HCT116 (cell line): Measurements from ENCODE around the gene RNF144B. TPM values are rescaled to one million over a fixed set of nuclear protein-coding genes. Genes with fewer than 3 reads are reported as not detected.

Experiments
- ATAC-seq: fragments of 200-7000 bp; cut with Tn5 transposase; 2 replicates; pipeline ENCODE4 v1.9.1; 2020; ENCODE audit warnings: mild to moderate bottlenecking, moderate library complexity
- BruUV-seq: library from RNA; stranded (reverse); fragments of 400-500 nt; replicated peaks from 2 replicates; lab custom pipeline; 2021; lab: Mats Ljungman, UMichigan
- CTCF ChIA-PET: fragments of 300-600 bp; sonication (Branson Sonifier 250); formaldehyde crosslinking; loops from one replicate; lab custom pipeline; 2021; ENCODE audit warnings: antibody characterized with exemption; lab: Charles Lee
- POLR2A ChIA-PET: fragments of 300-600, 350-600 bp; sonication (Branson Sonifier 250); formaldehyde crosslinking; loops from one replicate; lab custom pipeline; 2021; ENCODE audit warnings: antibody characterized with exemption; lab: Charles Lee
- RAD21 ChIA-PET, 2 experiments: fragments of 300-600 bp; sonication (Branson Sonifier 250); formaldehyde crosslinking; loops; one replicate each; lab custom pipeline; 2023; ENCODE audit warnings: low total read pairs in 2 of 2; ENCODE audit not compliant: uncharacterized antibody in 2 of 2, unreplicated experiment in 2 of 2, low non-redundant PET in 1 of 2; lab: Charles Lee
- DNase-seq: peaks from one replicate; pipeline ENCODE4 v3.0.0-alpha.2; 2010; ENCODE audit warnings: low read depth, low spot score
- H2AFZ ChIP-seq: fragments of 200-600 bp; shearing (Covaris generic), sonication (generic); 2 replicates; pipeline ENCODE4 v1.6.1; 2017; ENCODE audit warnings: low read depth, mixed run types, mixed read lengths, antibody characterized with exemption, low read length; ENCODE audit not compliant: poor library complexity, severe bottlenecking
- H3K27ac ChIP-seq: 2 replicates; pipeline ENCODE4 v1.5.1; 2012; ENCODE audit warnings: low read depth, low read length
- H3K27me3 ChIP-seq: fragments of 200-600 bp; sonication (generic); 2 replicates; pipeline ENCODE4 v1.6.1; 2016; ENCODE audit warnings: mixed run types, low read length, mixed read lengths; ENCODE audit not compliant: insufficient read depth
- H3K36me3 ChIP-seq, 2 experiments: fragments of 200-500 bp in 1 of 2; fragments of 200-600 bp in 1 of 2; sonication (Bioruptor generic) in 1 of 2; sonication (generic) in 1 of 2; 2 replicates each; pipeline versions ENCODE4 v1.5.1 to v1.6.1; 2014 to 2016; ENCODE audit warnings: low read length in 2 of 2, inconsistent platforms in 1 of 2, mixed read lengths in 1 of 2, mixed run types in 1 of 2; ENCODE audit not compliant: insufficient read depth in 2 of 2, control insufficient read depth in 1 of 2
- H3K4me1 ChIP-seq, 2 experiments: fragments of 200-600 bp in 1 of 2; sonication (generic) in 1 of 2; 2 replicates each; pipeline versions ENCODE4 v1.5.1 to v1.6.1; 2012 to 2017; ENCODE audit warnings: low read length in 2 of 2, inconsistent platforms in 1 of 2, mild to moderate bottlenecking in 1 of 2, mixed read lengths in 1 of 2, mixed run types in 1 of 2, moderate library complexity in 1 of 2; ENCODE audit not compliant: insufficient read depth in 2 of 2, control insufficient read depth in 1 of 2
- H3K4me2 ChIP-seq: fragments of 200-600 bp; sonication (generic); 2 replicates; pipeline ENCODE4 v1.6.1; 2017; ENCODE audit warnings: mixed run types, low read length, mixed read lengths
- H3K4me3 ChIP-seq, 2 experiments: fragments of 200-600 bp in 1 of 2; sonication (generic) in 1 of 2; replicated peaks in 1 of 2; 2 replicates each; pipeline ENCODE4 v1.5.1; 2011 to 2016; ENCODE audit warnings: low read length in 2 of 2, control low read depth in 1 of 2, low read depth in 1 of 2, mild to moderate bottlenecking in 1 of 2, mixed read lengths in 1 of 2, mixed run types in 1 of 2
- H3K79me2 ChIP-seq: fragments of 200-600 bp; sonication (generic); 2 replicates; pipeline ENCODE4 v1.6.1; 2017; ENCODE audit warnings: mild to moderate bottlenecking, mixed run types, low read length, moderate library complexity, mixed read lengths; ENCODE audit not compliant: insufficient read depth
- H3K9ac ChIP-seq: fragments of 200-600 bp; sonication (generic); 2 replicates; pipeline ENCODE4 v1.6.1; 2016; ENCODE audit warnings: low read length, mixed read lengths
- H3K9me2 ChIP-seq: fragments of 200-600 bp; sonication (generic), shearing (Covaris generic); 2 replicates; pipeline ENCODE4 v1.6.1; 2017; ENCODE audit warnings: mixed run types, mild to moderate bottlenecking, moderate library complexity; ENCODE audit not compliant: insufficient read depth
- H3K9me3 ChIP-seq, 2 experiments: fragments of 200-500 bp in 1 of 2; fragments of 200-600 bp in 1 of 2; sonication (Bioruptor generic) in 1 of 2; sonication (generic) in 1 of 2; 2 replicates each; pipeline ENCODE4 v1.6.1; 2014 to 2017; ENCODE audit warnings: low read length in 2 of 2, mixed read lengths in 2 of 2, inconsistent platforms in 1 of 2, low read depth in 1 of 2, mild to moderate bottlenecking in 1 of 2, mixed run types in 1 of 2, moderate library complexity in 1 of 2; ENCODE audit not compliant: control insufficient read depth in 1 of 2, insufficient read depth in 1 of 2
- H4K20me1 ChIP-seq: fragments of 200-600 bp; sonication (generic), shearing (Covaris generic); 2 replicates; pipeline ENCODE4 v1.6.1; 2017; ENCODE audit warnings: mixed run types, mild to moderate bottlenecking, moderate library complexity; ENCODE audit not compliant: insufficient read depth
- CBX3 ChIP-seq: IDR thresholded peaks from 2 replicates; pipeline ENCODE4 v1.6.1; 2012; ENCODE audit warnings: low read depth
- CEBPB ChIP-seq: IDR thresholded peaks from 2 replicates; pipeline ENCODE4 v1.6.1; 2012; ENCODE audit warnings: low read depth
- EZH2 ChIP-seq: fragments of 200-600 bp; sonication (generic); IDR thresholded peaks from 2 replicates; pipeline ENCODE4 v1.6.1; 2017; ENCODE audit warnings: antibody characterized with exemption, mixed run types
- EZH2phosphoT487 ChIP-seq: fragments of 200-600 bp; IDR thresholded peaks from 2 replicates; pipeline ENCODE4 v1.6.1; 2018; ENCODE audit warnings: antibody characterized with exemption, borderline replicate concordance
- POLR2A ChIP-seq: IDR thresholded peaks from 2 replicates; pipeline ENCODE4 v1.7.0; 2011; ENCODE audit warnings: borderline replicate concordance; ENCODE audit not compliant: insufficient read depth, insufficient read length; ENCODE audit errors: extremely low read depth
- POLR2AphosphoS5 ChIP-seq: IDR thresholded peaks from 2 replicates; pipeline ENCODE4 v1.6.1; 2011; ENCODE audit warnings: mild to moderate bottlenecking, low read depth, low read length, moderate library complexity
- RAD21 ChIP-seq: IDR thresholded peaks from 2 replicates; pipeline ENCODE4 v1.6.1; 2012; ENCODE audit warnings: low read depth, mild to moderate bottlenecking
- SIN3A ChIP-seq: IDR thresholded peaks from 2 replicates; pipeline ENCODE4 v1.6.1; 2012; ENCODE audit warnings: low read depth
- SRF ChIP-seq: IDR thresholded peaks from 2 replicates; pipeline ENCODE4 v1.6.1; 2012; ENCODE audit warnings: low read depth
- TCF7L2 ChIP-seq: IDR thresholded peaks from 2 replicates; pipeline ENCODE4 v1.7.0; 2011; ENCODE audit warnings: borderline replicate concordance, inconsistent platforms; ENCODE audit not compliant: insufficient read depth, insufficient read length; ENCODE audit errors: extremely low read depth
- YY1 ChIP-seq: IDR thresholded peaks from 2 replicates; pipeline ENCODE4 v1.6.1; 2011; ENCODE audit warnings: low read length, low read depth, moderate library complexity, mild to moderate bottlenecking; ENCODE audit not compliant: insufficient replicate concordance; ENCODE audit errors: extremely low read depth
- ZFX ChIP-seq: fragments of 450-650 bp; IDR thresholded peaks from 2 replicates; pipeline ENCODE4 v1.6.1; 2017
- ZNF274 ChIP-seq: fragments of 200-500 bp; sonication (Bioruptor generic); IDR thresholded peaks from 2 replicates; pipeline ENCODE4 v1.6.1; 2014; ENCODE audit warnings: mild to moderate bottlenecking, low read depth, low read length, inconsistent platforms
- intact Hi-C: fragments of 100-400 bp; cut with micrococcal nuclease; formaldehyde crosslinking; loops from 2 replicates; pipeline ENCODE4 v1.10.0; 2022
- total RNA-seq: library from RNA; stranded (reverse); gene quantifications from one replicate; pipeline ENCODE4 v1.2.1, GENCODE V29; 2021; ENCODE audit not compliant: unreplicated experiment
- TF ChIP-seq, protein P1 (sequence below): IDR thresholded peaks from 2 replicates; pipeline ENCODE4 v1.6.1; 2011; ENCODE audit warnings: mild to moderate bottlenecking, low read length, moderate library complexity; ENCODE audit not compliant: insufficient replicate concordance; ENCODE audit errors: extremely low read depth
- TF ChIP-seq, protein P2 (sequence below): IDR thresholded peaks from 2 replicates; pipeline ENCODE4 v1.6.1; 2012; ENCODE audit warnings: low read depth

Gene RNF144B
- total RNA-seq, 1 experiment from 2014 or later, result 2.1 TPM

DNA sequence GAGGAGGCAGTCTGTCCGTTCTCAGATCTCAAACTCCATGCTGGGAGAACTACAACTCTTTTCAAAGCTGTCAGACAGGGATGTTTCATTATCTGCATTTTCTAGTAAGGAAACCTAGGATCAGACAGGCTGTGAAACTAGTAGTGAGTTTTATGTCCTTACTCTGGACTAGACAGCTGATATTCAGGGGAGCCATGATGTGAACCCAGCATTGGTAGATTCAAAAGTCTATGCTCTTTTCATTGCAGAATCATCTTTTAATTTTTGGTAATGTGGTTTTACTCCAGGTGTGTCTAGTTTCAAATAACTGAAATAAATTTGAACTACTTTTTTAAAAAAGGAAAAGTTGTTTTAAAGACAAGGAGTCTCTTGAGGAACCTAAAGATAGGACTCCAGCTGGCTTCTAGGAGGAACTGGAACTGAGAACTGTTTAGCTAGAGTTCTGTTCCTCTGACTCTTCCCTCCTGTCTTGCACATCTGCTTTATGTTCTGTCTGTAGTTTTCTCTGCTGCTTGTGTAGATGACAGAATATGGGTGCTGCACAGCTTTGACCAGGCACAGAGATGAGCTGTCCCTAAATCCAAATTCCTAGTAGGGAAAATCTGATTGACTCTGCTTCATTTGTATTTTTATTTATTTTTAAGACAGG is 27.8 kb upstream of the RNF144B start:
- no TSS peak for BruUV-seq
- POLR2A ChIA-PET, result no interaction called here
- H3K9ac ChIP-seq, result no peak overlapping the region
- no peaks in the 10 kb centered on the region for H4K20me1 ChIP-seq
- H3K27me3 ChIP-seq, result no peaks in the 10 kb centered on the region
- H3K79me2 ChIP-seq, result no peaks in the 10 kb centered on the region
- H3K36me3 ChIP-seq, result no peaks in the 10 kb centered on the region
- H3K27ac ChIP-seq, result no peak overlapping the region
- CTCF ChIA-PET, result no interaction called here
- no peak overlapping the region for H3K4me3 ChIP-seq
- H2AFZ ChIP-seq, result no peak overlapping the region
- no peaks in the 10 kb centered on the region for H3K9me3 ChIP-seq
- H3K9me2 ChIP-seq, result no peaks in the 10 kb centered on the region
- H3K4me2 ChIP-seq, result no peak overlapping the region
- intact Hi-C loops, result no loop called here
- RAD21 ChIA-PET, result no interaction called here
- no peaks in the 10 kb centered on the region for H3K4me1 ChIP-seq
- no peak for DNase-seq
- TF ChIP-seq TCF7L2 (no peak), RAD21 (no peak), EZH2phosphoT487 (no peak), EZH2 (no peak), POLR2AphosphoS5 (no peak)
- TF ChIP-seq, protein P1, sequence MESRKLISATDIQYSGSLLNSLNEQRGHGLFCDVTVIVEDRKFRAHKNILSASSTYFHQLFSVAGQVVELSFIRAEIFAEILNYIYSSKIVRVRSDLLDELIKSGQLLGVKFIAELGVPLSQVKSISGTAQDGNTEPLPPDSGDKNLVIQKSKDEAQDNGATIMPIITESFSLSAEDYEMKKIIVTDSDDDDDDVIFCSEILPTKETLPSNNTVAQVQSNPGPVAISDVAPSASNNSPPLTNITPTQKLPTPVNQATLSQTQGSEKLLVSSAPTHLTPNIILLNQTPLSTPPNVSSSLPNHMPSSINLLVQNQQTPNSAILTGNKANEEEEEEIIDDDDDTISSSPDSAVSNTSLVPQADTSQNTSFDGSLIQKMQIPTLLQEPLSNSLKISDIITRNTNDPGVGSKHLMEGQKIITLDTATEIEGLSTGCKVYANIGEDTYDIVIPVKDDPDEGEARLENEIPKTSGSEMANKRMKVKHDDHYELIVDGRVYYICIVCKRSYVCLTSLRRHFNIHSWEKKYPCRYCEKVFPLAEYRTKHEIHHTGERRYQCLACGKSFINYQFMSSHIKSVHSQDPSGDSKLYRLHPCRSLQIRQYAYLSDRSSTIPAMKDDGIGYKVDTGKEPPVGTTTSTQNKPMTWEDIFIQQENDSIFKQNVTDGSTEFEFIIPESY, result no peak
- TF ChIP-seq, all 23 proteins: peak for 0
- ATAC-seq, result no peak

DNA sequence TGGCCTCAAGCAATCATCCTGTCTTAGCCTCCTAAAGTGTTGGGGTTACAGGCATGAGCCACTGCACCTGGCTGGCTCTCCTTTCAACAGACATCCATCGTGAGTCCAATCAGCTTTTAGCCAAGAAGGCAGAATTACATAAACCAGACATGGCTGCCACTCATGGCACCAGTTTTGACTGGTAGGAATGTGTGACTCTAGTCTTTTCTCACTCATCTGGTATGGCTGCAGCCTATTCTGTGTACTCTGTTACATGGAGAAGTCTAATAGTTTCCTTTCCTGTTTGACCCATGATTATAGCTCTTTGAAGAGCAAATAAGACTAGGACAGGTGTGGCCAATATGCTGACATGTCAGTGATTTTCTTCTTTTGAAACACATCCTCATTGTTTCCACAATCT is 27.0 kb upstream of the RNF144B start:
- CTCF ChIA-PET, result no interaction called here
- no peak for TF ChIP-seq CEBPB
- TF ChIP-seq RAD21, result no peak
- no peak for TF ChIP-seq ZNF274
- TF ChIP-seq EZH2, result no peak
- TF ChIP-seq, protein P2, sequence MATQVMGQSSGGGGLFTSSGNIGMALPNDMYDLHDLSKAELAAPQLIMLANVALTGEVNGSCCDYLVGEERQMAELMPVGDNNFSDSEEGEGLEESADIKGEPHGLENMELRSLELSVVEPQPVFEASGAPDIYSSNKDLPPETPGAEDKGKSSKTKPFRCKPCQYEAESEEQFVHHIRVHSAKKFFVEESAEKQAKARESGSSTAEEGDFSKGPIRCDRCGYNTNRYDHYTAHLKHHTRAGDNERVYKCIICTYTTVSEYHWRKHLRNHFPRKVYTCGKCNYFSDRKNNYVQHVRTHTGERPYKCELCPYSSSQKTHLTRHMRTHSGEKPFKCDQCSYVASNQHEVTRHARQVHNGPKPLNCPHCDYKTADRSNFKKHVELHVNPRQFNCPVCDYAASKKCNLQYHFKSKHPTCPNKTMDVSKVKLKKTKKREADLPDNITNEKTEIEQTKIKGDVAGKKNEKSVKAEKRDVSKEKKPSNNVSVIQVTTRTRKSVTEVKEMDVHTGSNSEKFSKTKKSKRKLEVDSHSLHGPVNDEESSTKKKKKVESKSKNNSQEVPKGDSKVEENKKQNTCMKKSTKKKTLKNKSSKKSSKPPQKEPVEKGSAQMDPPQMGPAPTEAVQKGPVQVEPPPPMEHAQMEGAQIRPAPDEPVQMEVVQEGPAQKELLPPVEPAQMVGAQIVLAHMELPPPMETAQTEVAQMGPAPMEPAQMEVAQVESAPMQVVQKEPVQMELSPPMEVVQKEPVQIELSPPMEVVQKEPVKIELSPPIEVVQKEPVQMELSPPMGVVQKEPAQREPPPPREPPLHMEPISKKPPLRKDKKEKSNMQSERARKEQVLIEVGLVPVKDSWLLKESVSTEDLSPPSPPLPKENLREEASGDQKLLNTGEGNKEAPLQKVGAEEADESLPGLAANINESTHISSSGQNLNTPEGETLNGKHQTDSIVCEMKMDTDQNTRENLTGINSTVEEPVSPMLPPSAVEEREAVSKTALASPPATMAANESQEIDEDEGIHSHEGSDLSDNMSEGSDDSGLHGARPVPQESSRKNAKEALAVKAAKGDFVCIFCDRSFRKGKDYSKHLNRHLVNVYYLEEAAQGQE, result no peak
- no peak for TF ChIP-seq SIN3A
- no peak for TF ChIP-seq POLR2A
- no peak for TF ChIP-seq POLR2AphosphoS5
- TF ChIP-seq YY1, result no peak
- no peak for TF ChIP-seq CBX3
- TF ChIP-seq ZFX, result no peak
- TF ChIP-seq SRF, result no peak
- TF ChIP-seq TCF7L2, result no peak

More for the DNA sequence above, 27.0 kb upstream of the RNF144B start:
- no peak overlapping the region for H3K9ac ChIP-seq
- no peak overlapping the region for H3K4me2 ChIP-seq
- no peak overlapping the region for H3K4me3 ChIP-seq
- no peaks in the 10 kb centered on the region for H3K79me2 ChIP-seq
- ATAC-seq (no peak), DNase-seq (no peak)
- no peaks in the 10 kb centered on the region for H3K9me3 ChIP-seq
- H3K27ac ChIP-seq, result no peak overlapping the region
- ChIA-PET POLR2A (no interaction called here), RAD21 (no interaction called here)
- intact Hi-C loops, result no loop called here
- H3K27me3 ChIP-seq, result no peaks in the 10 kb centered on the region
- no peaks in the 10 kb centered on the region for H4K20me1 ChIP-seq
- no peak overlapping the region for H2AFZ ChIP-seq
- no peaks in the 10 kb centered on the region for H3K4me1 ChIP-seq
- H3K9me2 ChIP-seq, result no peaks in the 10 kb centered on the region
- no peaks in the 10 kb centered on the region for H3K36me3 ChIP-seq
- BruUV-seq, result no TSS peak
